ENCODE data around the gene SS18. TPM values are rescaled to one million over a fixed set of nuclear protein-coding genes. Genes with fewer than 3 reads are reported as not detected.

The SS18 gene
- total RNA-seq, 1 experiment from 2014 or later = 99.1 TPM

GRCh38 chr18:26017929-26018328, 72.5 kb downstream of the SS18 start:
- no TSS peak for BruUV-seq (replicated peaks)
- Histone ChIP-seq H3K4me1 (ENCODE audit: control insufficient read depth, insufficient read depth, low read length) (no peaks in the 10 kb centered on the region), H3K9me3 (ENCODE audit: control insufficient read depth, insufficient read depth, low read depth, low read length) (no peaks in the 10 kb centered on the region), H3K36me3 (ENCODE audit: control insufficient read depth, insufficient read depth, low read length) (peaks cover 38% of the 10 kb centered on the region), H3K4me3 (ENCODE audit: low read depth in 2 of 2, low read length in 2 of 2) (no peak overlapping the region), H3K27me3 (ENCODE audit: control insufficient read depth, insufficient read depth, low read length) (no peaks in the 10 kb centered on the region), H3K27ac (ENCODE audit: low read length) (no peak overlapping the region)
- TF ChIP-seq CTCF (IDR thresholded peaks at IDR 0.05) = no peak
- no peak for TF ChIP-seq POLR2AphosphoS5 (IDR thresholded peaks at IDR 0.05; ENCODE audit: low read depth, low read length)
- in situ Hi-C loops (cut with HindIII; ENCODE audit: low pct_unique_long_range_greater_than_20kb, low sequenced_read_pairs) = no loop called here
- ATAC-seq = no peak
- intact Hi-C loops (cut with micrococcal nuclease; ENCODE audit: unreplicated experiment) = no loop called here
- DNase-seq (ENCODE audit: low read depth, low spot score) = no peak
- POLR2A ChIA-PET = interaction anchor here (0.5 kb wide), 1 partner anchor 10 kb away, joined by 13 read pairs; no protein-coding TSS in a partner anchor
- CTCF ChIA-PET = no interaction called here

- no peaks in the 10 kb centered on the region for H3K27me3 ChIP-seq (ENCODE audit: control insufficient read depth, insufficient read depth, low read length)
- intact Hi-C loops (cut with micrococcal nuclease; ENCODE audit: unreplicated experiment) (no loop called here), in situ Hi-C loops (cut with HindIII; ENCODE audit: low pct_unique_long_range_greater_than_20kb, low sequenced_read_pairs) (no loop called here)
- POLR2A ChIA-PET = no interaction called here
- TF ChIP-seq REST (IDR thresholded peaks at IDR 0.05; ENCODE audit: insufficient read depth in 1 of 2, low read depth in 2 of 2, low read length in 1 of 2) = no peak
- TF ChIP-seq SIN3A (IDR thresholded peaks at IDR 0.05; ENCODE audit: borderline replicate concordance, insufficient read depth, low read depth, low read length) = no peak
- TF ChIP-seq TCF7L2 (IDR thresholded peaks at IDR 0.05; ENCODE audit: low read depth, low read length) = no peak
- TF ChIP-seq POLR2AphosphoS5 (IDR thresholded peaks at IDR 0.05; ENCODE audit: low read depth, low read length) = no peak
- TF ChIP-seq CTCF (IDR thresholded peaks at IDR 0.05) = no peak
- no peak overlapping the region for H3K27ac ChIP-seq (ENCODE audit: low read length)
- ATAC-seq (no peak), DNase-seq (ENCODE audit: low read depth, low spot score) (no peak)
- no peaks in the 10 kb centered on the region for H3K9me3 ChIP-seq (ENCODE audit: control insufficient read depth, insufficient read depth, low read depth, low read length)
- CTCF ChIA-PET = no interaction called here
- no TSS peak for BruUV-seq (replicated peaks)
- no peaks in the 10 kb centered on the region for H3K4me1 ChIP-seq (ENCODE audit: control insufficient read depth, insufficient read depth, low read length)
- peaks cover 24% of the 10 kb centered on the region for H3K36me3 ChIP-seq (ENCODE audit: control insufficient read depth, insufficient read depth, low read length)
- H3K4me3 ChIP-seq (ENCODE audit: low read depth in 2 of 2, low read length in 2 of 2) = no peak overlapping the region
Measured at GRCh38 chr18:26014462-26014861, 76.0 kb downstream of the SS18 start.

GRCh38 chr18:26008619-26009018, 81.8 kb downstream of the SS18 start:
- Histone ChIP-seq H3K4me1 (ENCODE audit: control insufficient read depth, insufficient read depth, low read length) (no peaks in the 10 kb centered on the region), H3K36me3 (ENCODE audit: control insufficient read depth, insufficient read depth, low read length) (no peaks in the 10 kb centered on the region; the same call in 1 of the 2 replicates), H3K27ac (ENCODE audit: low read length) (no peak overlapping the region), H3K9me3 (ENCODE audit: control insufficient read depth, insufficient read depth, low read depth, low read length) (no peaks in the 10 kb centered on the region), H3K4me3 (ENCODE audit: low read depth in 2 of 2, low read length in 2 of 2) (no peak overlapping the region), H3K27me3 (ENCODE audit: control insufficient read depth, insufficient read depth, low read length) (no peaks in the 10 kb centered on the region)
- no peak for ATAC-seq
- TF ChIP-seq TCF7L2 (IDR thresholded peaks at IDR 0.05; ENCODE audit: low read depth, low read length) (no peak), SIN3A (IDR thresholded peaks at IDR 0.05; ENCODE audit: borderline replicate concordance, insufficient read depth, low read depth, low read length) (no peak), POLR2AphosphoS5 (IDR thresholded peaks at IDR 0.05; ENCODE audit: low read depth, low read length) (no peak), CTCF (IDR thresholded peaks at IDR 0.05) (no peak), REST (IDR thresholded peaks at IDR 0.05; ENCODE audit: insufficient read depth in 1 of 2, low read depth in 2 of 2, low read length in 1 of 2) (no peak)
- in situ Hi-C loops (cut with HindIII; ENCODE audit: low pct_unique_long_range_greater_than_20kb, low sequenced_read_pairs) = no loop called here
- no peak for DNase-seq (ENCODE audit: low read depth, low spot score)
- BruUV-seq (replicated peaks) = no TSS peak
- intact Hi-C loops (cut with micrococcal nuclease; ENCODE audit: unreplicated experiment) = no loop called here
- POLR2A ChIA-PET = no interaction called here
- CTCF ChIA-PET = no interaction called here

All from Panc1 (cell line).